ENCODE data around the gene OPHN1.

The OPHN1 gene

DNA sequence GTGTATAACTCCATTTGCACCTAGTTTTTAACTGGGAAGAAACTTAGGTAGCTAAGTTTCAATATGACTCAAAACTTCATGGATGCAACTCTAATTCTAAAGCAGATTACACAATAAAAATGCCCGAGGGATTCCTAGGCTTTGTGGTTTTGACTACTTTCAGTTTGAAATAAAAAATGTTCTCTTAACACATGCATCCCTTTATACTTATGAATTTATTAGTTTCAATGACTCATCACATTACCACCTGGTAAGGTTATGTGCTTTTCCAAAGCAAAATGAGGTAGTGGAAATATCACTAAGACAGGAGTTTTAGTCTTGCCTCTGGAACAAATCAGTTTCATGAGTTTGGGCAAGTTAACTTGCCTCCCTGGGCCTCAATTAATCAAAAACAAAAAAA, 125.5 kb downstream of the OPHN1 start:
- ChIA-PET POLR2A (no interaction called here), CTCF (no interaction called here)
- no peak for DNase-seq (ENCODE audit: extremely low spot score)
- TF ChIP-seq, protein P1, sequence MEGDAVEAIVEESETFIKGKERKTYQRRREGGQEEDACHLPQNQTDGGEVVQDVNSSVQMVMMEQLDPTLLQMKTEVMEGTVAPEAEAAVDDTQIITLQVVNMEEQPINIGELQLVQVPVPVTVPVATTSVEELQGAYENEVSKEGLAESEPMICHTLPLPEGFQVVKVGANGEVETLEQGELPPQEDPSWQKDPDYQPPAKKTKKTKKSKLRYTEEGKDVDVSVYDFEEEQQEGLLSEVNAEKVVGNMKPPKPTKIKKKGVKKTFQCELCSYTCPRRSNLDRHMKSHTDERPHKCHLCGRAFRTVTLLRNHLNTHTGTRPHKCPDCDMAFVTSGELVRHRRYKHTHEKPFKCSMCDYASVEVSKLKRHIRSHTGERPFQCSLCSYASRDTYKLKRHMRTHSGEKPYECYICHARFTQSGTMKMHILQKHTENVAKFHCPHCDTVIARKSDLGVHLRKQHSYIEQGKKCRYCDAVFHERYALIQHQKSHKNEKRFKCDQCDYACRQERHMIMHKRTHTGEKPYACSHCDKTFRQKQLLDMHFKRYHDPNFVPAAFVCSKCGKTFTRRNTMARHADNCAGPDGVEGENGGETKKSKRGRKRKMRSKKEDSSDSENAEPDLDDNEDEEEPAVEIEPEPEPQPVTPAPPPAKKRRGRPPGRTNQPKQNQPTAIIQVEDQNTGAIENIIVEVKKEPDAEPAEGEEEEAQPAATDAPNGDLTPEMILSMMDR (IDR thresholded peaks at IDR 0.05; ENCODE audit: control extremely low read depth, extremely low read depth, low read depth, missing control alignments): no peak

DNA sequence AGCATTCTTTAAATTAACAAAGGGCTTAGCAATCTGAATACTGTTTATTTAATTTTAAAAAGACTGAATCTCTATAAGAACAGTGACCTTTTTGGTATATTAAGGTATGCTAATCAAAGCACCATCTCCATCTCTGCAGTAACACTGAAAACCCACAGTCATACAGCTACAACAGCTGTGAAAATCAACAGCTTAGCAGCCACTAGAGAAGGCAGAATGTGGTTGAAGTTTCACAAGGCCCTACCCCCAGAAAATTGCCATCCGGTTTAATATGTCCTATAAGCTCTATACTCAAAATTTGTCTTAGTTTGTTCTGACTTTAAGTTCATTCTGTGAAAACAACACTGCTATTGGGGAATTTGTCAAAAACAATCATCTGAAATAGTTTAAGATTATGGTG, 128.7 kb downstream of the OPHN1 start:
- DNase-seq (ENCODE audit: extremely low spot score): no peak

DNA sequence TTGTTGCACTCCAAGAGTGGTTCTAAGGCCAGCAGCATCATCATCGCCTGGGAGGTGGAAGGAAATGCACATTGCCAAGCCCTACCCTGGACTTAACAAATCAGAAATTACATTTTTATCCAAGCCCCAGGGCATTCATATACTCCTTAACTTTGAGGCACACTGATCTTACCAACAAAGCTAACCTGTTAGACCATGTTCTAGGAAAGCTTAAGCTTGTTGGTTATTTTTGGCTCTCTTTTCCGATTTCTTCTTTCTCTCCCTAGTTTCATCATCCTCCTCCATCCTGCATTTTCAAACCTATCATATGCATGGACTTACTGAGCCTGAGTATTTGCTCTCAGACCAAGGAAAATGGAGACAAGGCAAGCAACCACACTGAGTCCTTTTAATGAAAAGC, 133.4 kb downstream of the OPHN1 start:
- no peak for DNase-seq (ENCODE audit: extremely low spot score)
- CTCF ChIA-PET: no interaction called here
- TF ChIP-seq, protein P1 (IDR thresholded peaks at IDR 0.05; ENCODE audit: control extremely low read depth, extremely low read depth, low read depth, missing control alignments): no peak
- POLR2A ChIA-PET: no interaction called here

More for the DNA sequence above, 128.7 kb downstream of the OPHN1 start:
- TF ChIP-seq, protein P1 (IDR thresholded peaks at IDR 0.05; ENCODE audit: control extremely low read depth, extremely low read depth, low read depth, missing control alignments): no peak
- ChIA-PET POLR2A (no interaction called here), CTCF (no interaction called here)

DNA sequence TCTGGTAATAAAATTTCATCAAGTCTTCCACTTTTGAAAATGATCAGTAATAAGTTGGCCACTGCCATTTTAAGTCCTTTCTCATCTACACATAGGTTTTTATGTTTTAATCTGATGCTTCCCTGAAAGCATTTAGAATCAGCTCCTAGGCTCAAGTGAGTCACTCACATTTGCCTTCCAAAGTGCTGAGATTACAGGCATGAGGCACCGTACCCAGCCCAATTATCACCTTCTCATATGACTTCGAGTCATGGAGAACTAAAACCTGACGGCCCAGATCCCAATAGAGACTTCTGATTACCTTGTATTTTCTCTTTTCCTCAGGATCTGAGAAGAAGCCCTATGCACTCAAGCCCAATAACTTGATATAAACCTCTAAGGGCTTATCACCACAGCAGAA, 140.8 kb downstream of the OPHN1 start:
- no peak for DNase-seq (ENCODE audit: extremely low spot score)
- CTCF ChIA-PET: interaction anchor here (1.0 kb wide), 1 partner anchor 441 kb away, joined by 3 read pairs; no protein-coding TSS in a partner anchor

DNA sequence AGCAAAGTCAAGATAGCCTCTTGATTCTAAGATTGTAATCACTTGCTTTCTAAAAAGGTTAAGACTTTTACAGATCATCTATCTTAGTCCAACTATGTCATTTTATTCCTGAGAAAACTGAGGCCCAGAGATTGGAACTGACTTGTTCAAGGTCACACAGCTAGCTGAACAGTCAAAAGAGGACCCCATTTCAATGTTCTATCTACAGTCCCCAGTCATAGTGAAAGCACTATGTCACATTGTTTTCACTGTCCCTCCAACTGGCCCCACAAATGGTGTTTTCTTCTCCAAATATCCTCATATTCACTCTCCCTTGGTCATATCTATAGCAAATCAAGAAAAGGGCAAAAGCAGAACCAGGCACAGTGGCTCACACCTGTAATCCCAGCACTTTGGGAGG, 145.2 kb downstream of the OPHN1 start:
- POLR2A ChIA-PET: no interaction called here
- no peak for DNase-seq (ENCODE audit: extremely low spot score)
- CTCF ChIA-PET: no interaction called here
- TF ChIP-seq, protein P1 (IDR thresholded peaks at IDR 0.05; ENCODE audit: control extremely low read depth, extremely low read depth, low read depth, missing control alignments): no peak

More for the DNA sequence above, 140.8 kb downstream of the OPHN1 start:
- POLR2A ChIA-PET: no interaction called here
- TF ChIP-seq, protein P1 (IDR thresholded peaks at IDR 0.05; ENCODE audit: control extremely low read depth, extremely low read depth, low read depth, missing control alignments): no peak

DNA sequence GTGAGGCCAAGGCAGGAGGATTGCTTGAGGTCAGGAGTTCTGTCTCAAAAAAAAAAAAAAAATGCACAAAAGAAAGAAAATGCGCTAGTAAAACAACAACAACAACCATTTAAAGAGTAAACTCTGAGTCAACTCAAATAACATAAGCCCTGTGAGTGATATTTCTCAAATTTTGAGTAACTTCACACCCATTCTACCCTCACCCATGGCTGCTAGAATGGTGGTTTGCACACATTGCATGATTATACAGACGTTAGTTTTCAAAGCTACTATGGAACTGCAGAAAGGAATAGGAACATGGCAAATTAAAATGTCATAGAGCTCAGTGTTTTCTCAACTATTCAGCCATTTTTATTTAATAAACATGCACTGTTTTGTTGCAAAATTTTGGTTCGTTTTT, 145.9 kb downstream of the OPHN1 start:
- CTCF ChIA-PET: no interaction called here
- POLR2A ChIA-PET: no interaction called here
- TF ChIP-seq, protein P1 (IDR thresholded peaks at IDR 0.05; ENCODE audit: control extremely low read depth, extremely low read depth, low read depth, missing control alignments): no peak
- no peak for DNase-seq (ENCODE audit: extremely low spot score)

DNA sequence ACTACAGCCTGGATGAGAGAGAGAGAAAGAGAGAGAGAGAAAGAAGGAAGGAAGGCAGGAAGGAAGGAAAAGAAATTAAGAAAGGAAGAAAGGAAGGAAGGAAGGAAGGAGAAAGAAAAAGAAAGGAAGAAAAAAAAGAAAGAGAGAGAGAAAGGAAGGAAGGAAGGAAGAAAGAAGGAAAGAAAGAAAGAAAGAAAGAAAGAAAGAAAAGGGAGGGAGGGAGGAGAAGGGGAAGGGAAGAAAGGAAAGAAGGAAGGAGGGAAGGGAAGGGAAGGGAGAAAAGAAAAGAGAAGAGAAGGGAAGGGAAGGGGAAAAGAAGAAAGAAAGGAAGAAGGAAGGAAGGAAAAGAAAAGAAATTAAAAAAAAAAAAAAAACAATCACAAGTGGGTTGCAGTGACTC, 146.3 kb downstream of the OPHN1 start:
- ChIA-PET CTCF (interaction anchor here (0.9 kb wide), 1 partner anchor 14 kb away, joined by 3 read pairs; no protein-coding TSS in a partner anchor), POLR2A (no interaction called here)
- DNase-seq (ENCODE audit: extremely low spot score): no peak
- TF ChIP-seq, protein P1 (IDR thresholded peaks at IDR 0.05; ENCODE audit: control extremely low read depth, extremely low read depth, low read depth, missing control alignments): no peak

Data from GM10248 (cell line).